B cell (primary cell): ENCODE measurements around the gene AURKAIP1.

ENCODE experiments used
- EZH2 ChIP-seq: IDR thresholded peaks from 2 replicates; pipeline ENCODE4 v1.6.1; 2012; ENCODE audit warnings: borderline replicate concordance, low read depth, mild to moderate bottlenecking, moderate library complexity, low read length; ENCODE audit not compliant: insufficient read depth, poor library complexity, severe bottlenecking
- TF ChIP-seq, protein P1 (sequence below): fragments of 200-600 bp; IDR thresholded peaks from one replicate; pipeline ENCODE4 v1.8.0; 2022; ENCODE audit warnings: antibody characterized with exemption, mild to moderate bottlenecking

- TF ChIP-seq EZH2: no peak
- TF ChIP-seq, protein P1, sequence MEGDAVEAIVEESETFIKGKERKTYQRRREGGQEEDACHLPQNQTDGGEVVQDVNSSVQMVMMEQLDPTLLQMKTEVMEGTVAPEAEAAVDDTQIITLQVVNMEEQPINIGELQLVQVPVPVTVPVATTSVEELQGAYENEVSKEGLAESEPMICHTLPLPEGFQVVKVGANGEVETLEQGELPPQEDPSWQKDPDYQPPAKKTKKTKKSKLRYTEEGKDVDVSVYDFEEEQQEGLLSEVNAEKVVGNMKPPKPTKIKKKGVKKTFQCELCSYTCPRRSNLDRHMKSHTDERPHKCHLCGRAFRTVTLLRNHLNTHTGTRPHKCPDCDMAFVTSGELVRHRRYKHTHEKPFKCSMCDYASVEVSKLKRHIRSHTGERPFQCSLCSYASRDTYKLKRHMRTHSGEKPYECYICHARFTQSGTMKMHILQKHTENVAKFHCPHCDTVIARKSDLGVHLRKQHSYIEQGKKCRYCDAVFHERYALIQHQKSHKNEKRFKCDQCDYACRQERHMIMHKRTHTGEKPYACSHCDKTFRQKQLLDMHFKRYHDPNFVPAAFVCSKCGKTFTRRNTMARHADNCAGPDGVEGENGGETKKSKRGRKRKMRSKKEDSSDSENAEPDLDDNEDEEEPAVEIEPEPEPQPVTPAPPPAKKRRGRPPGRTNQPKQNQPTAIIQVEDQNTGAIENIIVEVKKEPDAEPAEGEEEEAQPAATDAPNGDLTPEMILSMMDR: no peak
Measured at GRCh38 chr1:1399872-1400575, 25.0 kb upstream of the AURKAIP1 start.
